GM19467 (cell line): ENCODE results near the gene CNOT8.
"Not testable (repeated sequence)": the region's sequence is repeated elsewhere in the genome, so short reads cannot be mapped to it uniquely, and the experiment has no call there.

ENCODE experiments used
- ATAC-seq: cut with Tn5 transposase; IDR thresholded peaks from one replicate; pipeline ENCODE4 v1.9.1; 2021; ENCODE audit warnings: mild to moderate bottlenecking, moderate library complexity; ENCODE audit not compliant: unreplicated experiment

The CNOT8 gene

GRCh38 chr5:154905601-154906000 is 47.2 kb downstream of the CNOT8 start:
- not testable (repeated sequence) for ATAC-seq

- no peak for ATAC-seq
Measured at GRCh38 chr5:154916874-154917273, 58.4 kb downstream of the CNOT8 start.

GRCh38 chr5:154917757-154918156 is 59.3 kb downstream of the CNOT8 start:
- ATAC-seq, result no peak

- no peak for ATAC-seq
Measured at GRCh38 chr5:154923441-154924430, 65.3 kb downstream of the CNOT8 start.
